PC-3 (cell line): ENCODE results near the gene ZNF407.

Experiments used
- CTCF ChIP-seq: fragments of 300-600 bp; sonication (generic); conservative IDR thresholded peaks from 2 replicates; pipeline ENCODE4 v1.5.1; 2017; ENCODE audit warnings: antibody characterized with exemption, low read depth, mild to moderate bottlenecking, low read length
- EZH2 ChIP-seq: fragments of 300-600 bp; sonication (generic); IDR thresholded peaks from one replicate; pipeline ENCODE4 v1.6.1; 2017; ENCODE audit warnings: antibody characterized with exemption, mild to moderate bottlenecking, low read length; ENCODE audit not compliant: unreplicated experiment
- EZH2phosphoT487 ChIP-seq: fragments of 300-600 bp; sonication (generic); IDR thresholded peaks from 2 replicates; pipeline ENCODE4 v1.6.1; 2018; ENCODE audit warnings: mild to moderate bottlenecking, antibody characterized with exemption, low read length, borderline replicate concordance

- TF ChIP-seq EZH2 (no peak), CTCF (no peak), EZH2phosphoT487 (no peak)
Measured at GRCh38 chr18:75089748-75090327, 492.2 kb downstream of the ZNF407 start.
